Hematopoietic multipotent progenitor cell treated with erythropoietin and hydrocortisone succinate and interleukin-3 and kit ligand, for 4 days (in vitro differentiated cells): ENCODE results near the gene BTBD18.
A peak's percentile ranks its signal among the peaks of the same experiment; 100 is the strongest.

Experiments
- DNase-seq: peaks from one replicate; pipeline ENCODE4 v3.0.0-alpha.2; 2015

BTBD18 gene

GRCh38 chr11:57751676-57752253 lies at the start of gene BTBD18:
TSS of gene BTBD18 (minus strand) at chr11:57751819. CDS start at chr11:57751188, 631 bp downstream.
- DNase-seq, result peak; percentile 79

- no peak for DNase-seq
These were observed 49.5 kb upstream of the BTBD18 start for GRCh38 chr11:57801183-57801485.

- peak; percentile 82 for DNase-seq
These were observed 49.0 kb upstream of the BTBD18 start for GRCh38 chr11:57800444-57801182.

- peak; percentile 64 for DNase-seq
These were observed 47.4 kb upstream of the BTBD18 start for GRCh38 chr11:57798905-57799559.

GRCh38 chr11:57793351-57794115 lies 41.9 kb upstream of the BTBD18 start:
- DNase-seq, result peak; percentile 50

GRCh38 chr11:57792870-57793269 lies 41.3 kb upstream of the BTBD18 start:
- DNase-seq, result peak; percentile 62

- DNase-seq, result peak; percentile 96
These were observed 40.5 kb upstream of the BTBD18 start for GRCh38 chr11:57792060-57792541.

- peak; percentile 42 for DNase-seq
These were observed 39.9 kb upstream of the BTBD18 start for GRCh38 chr11:57791321-57792059.

- DNase-seq, result no peak
These were observed 37.1 kb upstream of the BTBD18 start for GRCh38 chr11:57788703-57789088.

- DNase-seq, result peak; percentile 72
These were observed 36.5 kb upstream of the BTBD18 start for GRCh38 chr11:57787920-57788702.

- DNase-seq, result no peak
These were observed 35.5 kb upstream of the BTBD18 start for GRCh38 chr11:57787006-57787604.

- DNase-seq, result no peak
These were observed 34.8 kb upstream of the BTBD18 start for GRCh38 chr11:57786436-57786835.

GRCh38 chr11:57785072-57785471 lies 33.5 kb upstream of the BTBD18 start:
- DNase-seq, result no peak

- no peak for DNase-seq
These were observed 29.9 kb upstream of the BTBD18 start for GRCh38 chr11:57781529-57781943.

GRCh38 chr11:57779276-57779675 lies 27.7 kb upstream of the BTBD18 start:
- DNase-seq, result no peak

GRCh38 chr11:57778318-57779037 lies 26.9 kb upstream of the BTBD18 start:
- DNase-seq, result no peak

GRCh38 chr11:57777969-57778317 lies 26.3 kb upstream of the BTBD18 start:
- no peak for DNase-seq

- peak; percentile 43 for DNase-seq
These were observed 25.1 kb upstream of the BTBD18 start for GRCh38 chr11:57776577-57777210.

GRCh38 chr11:57776031-57776521 lies 24.5 kb upstream of the BTBD18 start:
- no peak for DNase-seq

GRCh38 chr11:57775491-57775890 lies 23.9 kb upstream of the BTBD18 start:
- DNase-seq, result no peak
